ENCODE data around the gene FAM83F.

Gene FAM83F

GRCh38 chr22:39995393-39996252, 869 bp downstream of the FAM83F start:
- DNase-seq: no peak

- DNase-seq: no peak
Observed at GRCh38 chr22:39996732-39997131, 2.0 kb downstream of the FAM83F start.

- DNase-seq: no peak
Observed at GRCh38 chr22:39997421-39997820, 2.7 kb downstream of the FAM83F start.

GRCh38 chr22:39997939-39998726, 3.4 kb downstream of the FAM83F start:
- no peak for DNase-seq

GRCh38 chr22:39999144-39999757, 4.5 kb downstream of the FAM83F start:
- DNase-seq: no peak

GRCh38 chr22:40000171-40000570, 5.4 kb downstream of the FAM83F start:
- DNase-seq: no peak

- DNase-seq: no peak
Observed at GRCh38 chr22:40001106-40001505, 6.4 kb downstream of the FAM83F start.

- no peak for DNase-seq
Observed at GRCh38 chr22:40001800-40002577, 7.2 kb downstream of the FAM83F start.

- DNase-seq: no peak
Observed at GRCh38 chr22:40002935-40003715, 8.4 kb downstream of the FAM83F start.

GRCh38 chr22:40004836-40005235, 10.1 kb downstream of the FAM83F start:
- DNase-seq: no peak

GRCh38 chr22:40006641-40007040, 11.9 kb downstream of the FAM83F start:
- DNase-seq: no peak

GRCh38 chr22:40007853-40008710, 13.3 kb downstream of the FAM83F start:
- no peak for DNase-seq

- DNase-seq: no peak
Observed at GRCh38 chr22:40008726-40009291, 14.1 kb downstream of the FAM83F start.

GRCh38 chr22:40009292-40009774, 14.6 kb downstream of the FAM83F start:
- DNase-seq: no peak

GRCh38 chr22:40009951-40010671, 15.4 kb downstream of the FAM83F start:
- peak; percentile 51 for DNase-seq

GRCh38 chr22:40010746-40011145, 16.0 kb downstream of the FAM83F start:
- no peak for DNase-seq

- DNase-seq: no peak
Observed at GRCh38 chr22:40014667-40015248, 20.0 kb downstream of the FAM83F start.

GRCh38 chr22:40015358-40015976, 20.7 kb downstream of the FAM83F start:
- DNase-seq: no peak

GRCh38 chr22:40018051-40018450, 23.3 kb downstream of the FAM83F start:
- no peak for DNase-seq

Measured in NCI-H1436 (cell line).